Sigmoid colon (tissue), 7 donors: Measurements from ENCODE around the gene DDN. TPM values are rescaled to one million over a fixed set of nuclear protein-coding genes. Genes with fewer than 3 reads are reported as not detected.

Experiments
- DNase-seq: peaks from one replicate; pipeline ENCODE4 v3.0.0-alpha.2; 2019
- H3K27ac ChIP-seq, 4 donors: fragments of 200-600 bp; sonication (generic); one replicate each; pipeline ENCODE4 v1.5.1; 2016 to 2019; ENCODE audit warnings: mild to moderate bottlenecking in 1 of 4
- H3K27me3 ChIP-seq, 3 donors: fragments of 200-600 bp; sonication (generic); one replicate each; pipeline ENCODE4 v1.5.1; 2019; ENCODE audit warnings: mild to moderate bottlenecking in 1 of 3
- H3K36me3 ChIP-seq, 4 donors: fragments of 200-600 bp; sonication (generic); one replicate each; pipeline ENCODE4 v1.5.1; 2016 to 2019
- H3K4me1 ChIP-seq, 4 donors: fragments of 200-600 bp; sonication (generic); one replicate each; pipeline ENCODE4 v1.5.1; 2017 to 2019
- H3K4me3 ChIP-seq, 4 donors: fragments of 200-600 bp; sonication (generic); one replicate each; pipeline ENCODE4 v1.5.1; 2017 to 2019; ENCODE audit warnings: mild to moderate bottlenecking in 2 of 4, moderate library complexity in 1 of 4
- H3K9me3 ChIP-seq, 4 donors: fragments of 200-600 bp in 3 of 4; sonication (generic) in 3 of 4; one replicate each; pipeline versions ENCODE4 v1.5.1 to v1.6.1; 2013 to 2019
- CTCF ChIP-seq, 4 experiments: fragments of 450-650 bp in 3 of 4; fragments of 200-600 bp in 1 of 4; IDR thresholded peaks; one replicate each; pipeline ENCODE4 v1.5.1; 2016 to 2019; ENCODE audit warnings: antibody characterized with exemption in 4 of 4, mild to moderate bottlenecking in 3 of 4, moderate library complexity in 2 of 4
- EP300 ChIP-seq, 4 donors: sonication (generic); formaldehyde crosslinking; IDR thresholded peaks; one replicate each; pipeline ENCODE4 v1.6.1; 2017; ENCODE audit warnings: antibody characterized with exemption in 4 of 4
- POLR2A ChIP-seq, 2 donors: fragments of 450-650 bp; IDR thresholded peaks; one replicate each; pipeline ENCODE4 v1.6.1; 2016; ENCODE audit warnings: antibody characterized with exemption in 2 of 2, mild to moderate bottlenecking in 2 of 2, moderate library complexity in 2 of 2
- POLR2AphosphoS5 ChIP-seq, 4 donors: sonication (generic); formaldehyde crosslinking; IDR thresholded peaks; one replicate each; pipeline ENCODE4 v1.6.1; 2017; ENCODE audit warnings: antibody characterized with exemption in 4 of 4
- WGBS, 2 donors: extraction: QIAGEN DNeasy Blood & Tissue Kit; methylation state at CpG; one replicate each; pipeline ENCODE4 v1.1.7; 2013; 5-methylcytosine and 5-hydroxymethylcytosine counted together
- intact Hi-C: fragments of 100-400 bp; cut with DNase I; formaldehyde crosslinking; loops from one replicate; pipeline ENCODE4 v1.15.1; 2023
- polyA plus RNA-seq, 3 donors: library from polyadenylated mRNA; stranded (reverse); fragments of 200-250 nt; gene quantifications; one replicate each; pipeline ENCODE4 v1.2.3, GENCODE V29; 2013
- small RNA-seq, 3 donors: library from RNA; depleted of rRNA; stranded (forward); fragments of <200 nt; gene quantifications; one replicate each; pipeline ENCODE3, GENCODE V24; 2016
- total RNA-seq, 4 donors: library from RNA; depleted of rRNA; stranded (reverse); fragments of >200 nt; gene quantifications; one replicate each; pipeline ENCODE4 v1.1.0, GENCODE V29; 2016
- donor health status: healthy with polysubstance abuse.
- donor health status: Bipolar disorder and iron deficiency.
- donor health status: healthy.

DDN gene
- total and polyA plus RNA-seq, 7 donors = 0.14 to 0.69 (median 0.60) TPM; not detected in 4

GRCh38 chr12:48946943-48947342, 52.2 kb downstream of the DDN start:
- intact Hi-C loops = no loop called here
- TF ChIP-seq CTCF (IDR thresholded peaks at IDR 0.05) = no peak
- TF ChIP-seq EP300 (IDR thresholded peaks at IDR 0.05) = no peak
- TF ChIP-seq POLR2AphosphoS5 (IDR thresholded peaks at IDR 0.05) = no peak
- TF ChIP-seq POLR2A (IDR thresholded peaks at IDR 0.05) = no peak
- H3K27ac ChIP-seq = no peak overlapping the region
- H3K27me3 ChIP-seq = no peaks in the 10 kb centered on the region
- no peak for DNase-seq
- H3K4me3 ChIP-seq = no peak overlapping the region
- H3K9me3 ChIP-seq = no peaks in the 10 kb centered on the region
- H3K36me3 ChIP-seq = no peaks in the 10 kb centered on the region
- WGBS, 2 donors = 46 to 78% methylated on average over 6 of the region's 6 CpGs
- peaks cover 0 to 14% (median 4%) of the 10 kb centered on the region in 4 donors for H3K4me1 ChIP-seq

GRCh38 chr12:48946205-48946604, 53.0 kb downstream of the DDN start:
- Histone ChIP-seq H3K9me3 (no peaks in the 10 kb centered on the region), H3K4me1 (peaks cover 0 to 20% (median 7%) of the 10 kb centered on the region in 4 donors), H3K27me3 (no peaks in the 10 kb centered on the region), H3K36me3 (no peaks in the 10 kb centered on the region), H3K27ac (no peak overlapping the region), H3K4me3 (no peak overlapping the region)
- no peak for TF ChIP-seq CTCF (IDR thresholded peaks at IDR 0.05)
- no peak for TF ChIP-seq POLR2AphosphoS5 (IDR thresholded peaks at IDR 0.05)
- no peak for TF ChIP-seq POLR2A (IDR thresholded peaks at IDR 0.05)
- no peak for TF ChIP-seq EP300 (IDR thresholded peaks at IDR 0.05)
- intact Hi-C loops = no loop called here
- DNase-seq = no peak

Small RNA genes within 50 kb of the gene (small RNA-seq; reads per million reads assigned to genes)
- 0 reads per million in 3 donors for gene RNU6-940P

Other genes with a start within 250 kb of the DDN start
- 10 to 100 TPM; 15.2 to 28.5 (median 16.6) TPM for gene ADCY6, start 210.3 kb downstream of the DDN start, total RNA-seq
- gene ADCY6, start 210.3 kb downstream of the DDN start, polyA plus RNA-seq = 10 to 100 TPM; 10.2 to 52.5 (median 10.9) TPM
- gene CACNB3, start 180.9 kb downstream of the DDN start, total RNA-seq = 10 to 100 TPM; 10.7 to 32.1 (median 18.4) TPM
- 10 to 100 TPM; 21.0 to 23.4 (median 22.0) TPM for gene CACNB3, start 180.9 kb downstream of the DDN start, polyA plus RNA-seq
- 10 to 100 TPM; 52.8 to 91.5 (median 56.3) TPM for gene DDX23, start 147.2 kb downstream of the DDN start, total RNA-seq
- 10 to 100 TPM; 32.4 to 72.0 (median 40.7) TPM for gene DDX23, start 147.2 kb downstream of the DDN start, polyA plus RNA-seq
- 1 to 10 TPM in 1 of 4 donors, under 1 TPM in 1, not detected in 2; 0.36 to 5.2 TPM for gene RND1, start 133.5 kb downstream of the DDN start, total RNA-seq
- 10 to 100 TPM in 1 of 3 donors, 1 to 10 TPM in 2; 2.4 to 16.2 (median 8.0) TPM for gene RND1, start 133.5 kb downstream of the DDN start, polyA plus RNA-seq
- gene FKBP11, start 73.9 kb downstream of the DDN start, total RNA-seq = 1 to 10 TPM; 4.6 to 7.5 (median 6.4) TPM
- gene FKBP11, start 73.9 kb downstream of the DDN start, polyA plus RNA-seq = 10 to 100 TPM; 12.0 to 50.2 (median 12.3) TPM
- 10 to 100 TPM; 37.9 to 61.0 (median 49.3) TPM for gene ARF3, start 41.9 kb downstream of the DDN start, total RNA-seq
- 100 to 1,000 TPM in 2 of 3 donors, 10 to 100 TPM in 1; 87.7 to 161 (median 132) TPM for gene ARF3, start 41.9 kb downstream of the DDN start, polyA plus RNA-seq
- under 1 TPM in 3 of 4 donors, not detected in 1; 0.28 to 0.49 (median 0.36) TPM for gene WNT10B, start 27.6 kb downstream of the DDN start, total RNA-seq
- gene WNT10B, start 27.6 kb downstream of the DDN start, polyA plus RNA-seq = 1 to 10 TPM in 1 of 3 donors, not detected in 2; 1.0 TPM
- gene WNT1, start 21.1 kb downstream of the DDN start, total RNA-seq = not detected
- gene WNT1, start 21.1 kb downstream of the DDN start, polyA plus RNA-seq = under 1 TPM in 1 of 3 donors, not detected in 2; 0.10 TPM
- 10 to 100 TPM; 49.6 to 71.3 (median 60.0) TPM for gene PRKAG1, start 19.4 kb upstream of the DDN start, total RNA-seq
- gene PRKAG1, start 19.4 kb upstream of the DDN start, polyA plus RNA-seq = 10 to 100 TPM; 48.6 to 71.2 (median 61.3) TPM
- 10 to 100 TPM; 18.2 to 52.9 (median 30.6) TPM for gene KMT2D, start 61.4 kb upstream of the DDN start, total RNA-seq
- 10 to 100 TPM in 2 of 3 donors, 1 to 10 TPM in 1; 1.8 to 61.8 (median 10.2) TPM for gene KMT2D, start 61.4 kb upstream of the DDN start, polyA plus RNA-seq
- gene RHEBL1, start 70.6 kb upstream of the DDN start, total RNA-seq = under 1 TPM in 1 of 4 donors, not detected in 3; 0.36 TPM
- gene RHEBL1, start 70.6 kb upstream of the DDN start, polyA plus RNA-seq = 1 to 10 TPM in 1 of 3 donors, not detected in 2; 2.2 TPM
- gene DHH, start 95.4 kb upstream of the DDN start, total RNA-seq = under 1 TPM in 2 of 4 donors, not detected in 2; 0.14 to 0.83 TPM
- under 1 TPM in 1 of 3 donors, not detected in 2; 0.63 TPM for gene DHH, start 95.4 kb upstream of the DDN start, polyA plus RNA-seq
- gene LMBR1L, start 111.5 kb upstream of the DDN start, total RNA-seq = 10 to 100 TPM; 34.6 to 82.3 (median 51.5) TPM
- gene LMBR1L, start 111.5 kb upstream of the DDN start, polyA plus RNA-seq = 10 to 100 TPM in 2 of 3 donors, 1 to 10 TPM in 1; 7.8 to 41.4 (median 10.2) TPM
- 100 to 1,000 TPM; 651 to 712 (median 682) TPM for gene TUBA1B, start 132.0 kb upstream of the DDN start, total RNA-seq
- gene TUBA1B, start 132.0 kb upstream of the DDN start, polyA plus RNA-seq = 1,000 to 10,000 TPM in 1 of 3 donors, 100 to 1,000 TPM in 2; 482 to 1,083 (median 767) TPM
- gene TUBA1A, start 189.7 kb upstream of the DDN start, total RNA-seq = 100 to 1,000 TPM; 614 to 677 (median 635) TPM
- 100 to 1,000 TPM in 1 of 3 donors, 10 to 100 TPM in 2; 20.1 to 129 (median 41.4) TPM for gene TUBA1A, start 189.7 kb upstream of the DDN start, polyA plus RNA-seq